ENCODE results near the gene ABCG1.

GRCh38 chr21:42231756-42232155, 12.8 kb downstream of the ABCG1 start:
- TF ChIP-seq CTCF (IDR thresholded peaks at IDR 0.05) = no peak
- no peak for TF ChIP-seq POLR2A (IDR thresholded peaks at IDR 0.05)

Data from heart left ventricle (tissue), 13 donors.